ENCODE results near the gene FBXO4.

FBXO4 gene

DNA sequence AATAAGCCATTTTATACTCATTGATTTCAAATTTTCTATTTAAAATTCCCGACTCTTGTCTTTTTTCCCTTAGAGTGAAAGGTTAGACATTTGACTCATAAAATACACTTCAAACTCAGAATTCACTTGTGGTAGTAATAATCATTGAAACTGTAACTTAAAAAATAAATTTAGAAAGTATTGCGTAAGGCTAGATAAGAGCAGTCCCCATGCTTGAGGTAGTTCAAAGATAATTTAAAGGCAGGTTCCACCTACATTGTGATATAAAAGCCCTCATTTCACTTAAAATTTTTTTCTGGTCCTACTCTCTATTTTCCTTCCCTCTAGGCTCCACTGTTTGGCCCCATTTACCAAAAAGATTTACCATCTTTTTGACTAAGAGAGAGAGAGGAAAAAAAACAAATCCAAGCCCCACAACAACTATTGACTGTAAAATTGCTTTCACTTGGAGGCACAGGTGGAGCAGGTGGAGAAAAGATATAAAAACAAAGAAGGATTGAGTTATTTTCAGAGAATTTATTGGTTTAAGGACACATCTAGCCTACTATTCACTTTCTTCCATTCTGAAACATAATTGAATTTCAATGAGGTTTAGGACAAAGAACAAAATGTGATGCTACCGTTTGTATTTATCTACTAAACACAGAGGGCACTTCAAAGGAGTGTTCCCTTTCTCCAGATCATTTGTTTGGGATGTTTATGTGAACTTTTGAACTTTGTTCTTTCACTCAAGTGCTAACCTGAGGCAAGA lies 61.0 kb downstream of the FBXO4 start:
- DNase-seq, result no peak
